ENCODE measurements around the gene POTED. TPM values are rescaled to one million over a fixed set of nuclear protein-coding genes. Genes with fewer than 3 reads are reported as not detected.
"Not testable (repeated sequence)": the region's sequence is repeated elsewhere in the genome, so short reads cannot be mapped to it uniquely, and the experiment has no call there.

Gene POTED
- total RNA-seq = not detected
- long read RNA-seq = 0 reads

DNA sequence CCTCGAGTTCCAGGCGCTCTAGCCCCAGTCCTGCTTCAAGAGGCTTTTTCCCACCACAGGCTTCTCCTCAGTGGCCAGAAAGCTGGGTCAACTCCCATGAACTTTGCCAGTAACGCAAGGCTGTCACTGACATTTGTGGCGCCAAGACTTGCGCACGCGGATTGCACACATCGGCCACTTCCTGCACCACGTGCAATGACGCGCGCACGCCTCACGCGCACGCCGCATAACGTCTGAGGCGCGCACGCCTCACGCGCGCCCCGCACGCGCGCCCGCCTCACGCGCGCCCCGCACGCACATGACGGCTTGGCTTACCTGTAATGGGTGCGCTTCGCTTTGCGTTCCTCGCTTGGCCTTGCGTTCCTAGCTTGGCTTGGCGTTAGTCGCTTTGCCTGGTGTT is at the start of gene POTED:
Gene POTED (plus strand): TSS at position 301 of the 400 bp plus-strand sequence. CDS start 452 bp downstream, outside the sequence.
- intact Hi-C loops (cut with DNase I); H3K36me3 ChIP-seq; H3K4me1 ChIP-seq; H3K4me3 ChIP-seq; H3K27me3 ChIP-seq (ENCODE audit: low read depth); H3K27ac ChIP-seq; H3K9me3 ChIP-seq; DNase-seq; ATAC-seq: not testable (repeated sequence)

DNA sequence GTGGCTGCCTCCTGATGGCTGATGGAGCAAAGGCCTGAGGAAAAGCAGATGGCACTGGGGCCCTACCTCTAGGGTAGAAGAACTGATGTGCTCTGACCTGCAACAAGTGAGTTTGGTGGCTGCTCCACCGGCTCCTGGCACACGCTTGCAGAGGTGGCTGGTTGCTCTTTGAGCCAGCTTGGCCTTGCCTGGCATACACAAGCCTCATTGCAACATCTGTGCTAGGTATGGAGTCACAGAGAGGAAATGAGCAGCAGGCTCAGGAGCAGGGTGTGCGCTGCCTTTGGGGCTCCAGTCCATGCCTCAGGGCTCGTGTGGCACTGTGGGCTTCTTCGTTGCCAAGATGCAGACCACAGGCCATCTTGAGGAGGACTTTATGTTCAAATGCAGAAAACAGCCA is 40.5 kb downstream of the POTED start:
- intact Hi-C loops (cut with DNase I); H3K9me3 ChIP-seq; DNase-seq; H3K27me3 ChIP-seq (ENCODE audit: low read depth); ATAC-seq; H3K4me3 ChIP-seq; H3K4me1 ChIP-seq; H3K36me3 ChIP-seq; H3K27ac ChIP-seq: not testable (repeated sequence)

DNA sequence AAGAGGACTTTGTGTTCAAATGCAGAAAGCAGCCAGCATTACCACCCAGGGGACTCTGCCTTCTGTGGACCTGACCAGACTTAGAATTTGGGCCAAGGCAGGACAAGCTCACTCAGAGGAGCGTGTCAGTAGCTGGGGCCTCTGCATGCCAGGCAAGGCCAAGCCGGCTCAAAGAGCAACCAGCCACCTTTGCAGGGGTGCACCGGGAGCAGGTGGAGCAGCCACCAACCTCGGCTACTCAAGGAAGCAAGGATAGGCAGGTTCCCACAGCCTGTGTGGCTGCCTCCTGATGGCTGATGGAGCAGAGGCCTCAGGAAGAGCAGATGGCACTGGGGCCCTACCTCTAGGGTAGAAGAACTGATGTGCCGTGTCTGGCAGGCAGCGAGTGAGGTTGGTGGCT is 42.2 kb downstream of the POTED start:
- H3K36me3 ChIP-seq; H3K27ac ChIP-seq; H3K9me3 ChIP-seq; H3K4me3 ChIP-seq; intact Hi-C loops (cut with DNase I); DNase-seq; H3K4me1 ChIP-seq; ATAC-seq; H3K27me3 ChIP-seq (ENCODE audit: low read depth): not testable (repeated sequence)

Small RNA genes within 50 kb of the gene (microRNA-seq; reads per million reads assigned to microRNA genes)
- not detected for gene MIR3118-1 (ENCODE audit: borderline number of aligned reads)
